ENCODE data around the gene PDLIM7. TPM values are rescaled to one million over a fixed set of nuclear protein-coding genes. Genes with fewer than 3 reads are reported as not detected.

Gene PDLIM7
- total RNA-seq, 2 experiments from 2014 or later: 50.2 to 56.6 TPM

DNA sequence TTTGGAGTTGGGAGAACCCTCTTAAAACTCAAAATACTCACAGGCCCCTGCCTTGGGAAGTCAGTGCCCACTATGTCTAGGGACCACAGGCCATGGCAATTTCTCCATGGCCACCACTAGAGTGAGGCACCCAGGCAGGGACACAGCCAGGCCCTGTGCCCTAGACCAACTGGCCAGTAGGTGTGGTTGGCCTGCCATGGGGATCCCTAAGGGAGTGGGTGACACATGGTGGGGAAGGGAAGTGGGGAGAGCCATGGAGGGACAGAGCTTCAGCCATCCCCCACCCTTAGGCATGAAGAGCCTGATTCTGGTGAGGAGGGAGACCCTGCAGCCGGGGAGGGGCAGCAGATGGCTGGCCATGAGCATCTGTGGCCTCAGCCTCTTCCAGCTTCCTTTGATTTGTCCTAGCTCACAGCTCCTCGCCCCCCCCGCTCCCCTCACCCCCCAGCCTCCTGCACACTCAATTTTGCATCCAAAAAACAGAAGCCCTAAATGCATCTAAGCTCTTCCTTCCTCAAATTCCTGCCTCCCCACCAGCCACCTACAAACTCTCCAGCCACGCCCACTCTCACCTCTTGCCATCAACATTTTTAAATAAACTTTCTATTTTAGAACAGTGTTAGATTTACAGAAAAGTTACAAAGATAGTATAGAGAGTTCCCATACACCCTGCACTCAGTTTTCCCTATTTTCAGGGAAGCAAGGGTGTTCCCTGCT is 22.4 kb downstream of the PDLIM7 start:
- ChIA-PET POLR2A (interaction anchor here (2.2 kb wide), 1 partner anchor 19 kb away, joined by 6 read pairs; no protein-coding TSS in a partner anchor), CTCF (interaction anchor here (1.2 kb wide), 1 partner anchor 85 kb away, joined by 3 read pairs; no protein-coding TSS in a partner anchor)
- no peaks in the 10 kb centered on the region for H3K9me3 Mint-ChIP-seq
- H3K4me1 Mint-ChIP-seq (ENCODE audit: low read depth): peaks cover 33% of the 10 kb centered on the region
- peaks cover 5% of the 10 kb centered on the region for H3K27me3 Mint-ChIP-seq
- no peak overlapping the region for H3K4me3 Mint-ChIP-seq
- H3K36me3 Mint-ChIP-seq: peaks cover 2% of the 10 kb centered on the region
- no peak overlapping the region for H3K27ac Mint-ChIP-seq
- intact Hi-C loops (cut with micrococcal nuclease): no loop called here
- DNase-seq: no peak

DNA sequence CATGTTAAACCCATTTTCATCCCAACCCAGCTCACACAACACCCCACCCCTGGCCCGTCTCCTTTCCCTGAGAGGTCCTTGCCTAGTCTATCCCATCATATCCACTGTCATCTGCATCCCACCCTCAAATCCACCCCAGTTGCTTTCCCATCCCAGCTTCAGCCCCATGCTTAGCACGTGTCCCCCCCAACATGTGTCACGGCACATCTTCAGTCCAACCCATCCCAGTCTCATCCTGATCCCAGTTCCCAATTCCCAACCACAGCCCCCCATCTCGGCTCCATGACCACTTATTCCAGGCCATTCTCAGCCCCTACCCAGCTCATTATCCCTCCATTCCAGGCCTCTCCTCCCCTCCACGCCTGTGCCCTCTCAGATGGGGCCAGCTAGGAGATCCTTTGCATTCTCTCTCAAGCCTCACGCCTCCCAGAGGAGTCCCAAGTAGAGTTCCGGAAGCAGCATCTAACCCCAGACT is 23.4 kb downstream of the PDLIM7 start:
- Mint-ChIP-seq H3K36me3 (peaks cover 2% of the 10 kb centered on the region), H3K27me3 (peaks cover 5% of the 10 kb centered on the region), H3K4me3 (peak overlapping the region; percentile 60), H3K9me3 (no peaks in the 10 kb centered on the region), H3K27ac (no peak overlapping the region), H3K4me1 (ENCODE audit: low read depth) (peaks cover 27% of the 10 kb centered on the region)
- DNase-seq: no peak
- intact Hi-C loops (cut with micrococcal nuclease): no loop called here
- POLR2A ChIA-PET: interaction anchor here (2.2 kb wide), 1 partner anchor 19 kb away, joined by 6 read pairs; no protein-coding TSS in a partner anchor
- CTCF ChIA-PET: interaction anchor here (1.2 to 5.1 kb wide), 2 partner anchors 71 to 84 kb away, joined by 3 to 24 read pairs; no protein-coding TSS in a partner anchor

GRCh38 chr5:177473443-177474001 is 23.9 kb downstream of the PDLIM7 start, which contains the start of gene DBN1:
TSS of gene DBN1 (minus strand) at chr5:177473634. CDS start at chr5:177473521, 113 bp downstream.
- H3K36me3 Mint-ChIP-seq: no peaks in the 10 kb centered on the region
- H3K27me3 Mint-ChIP-seq: peaks cover 5% of the 10 kb centered on the region
- peak within 1 kb of the TSS; percentile 64 for H3K4me3 Mint-ChIP-seq
- intact Hi-C loops (cut with micrococcal nuclease): loop anchor here (2.0 kb wide), 1 partner anchor 17 kb away; no protein-coding TSS in a partner anchor
- H3K27ac Mint-ChIP-seq: no peak within 1 kb of the TSS
- H3K4me1 Mint-ChIP-seq (ENCODE audit: low read depth): peaks cover 22% of the 10 kb centered on the region
- ChIA-PET POLR2A (interaction anchor here (2.2 kb wide), 1 partner anchor 18 kb away, joined by 6 read pairs; no protein-coding TSS in a partner anchor), CTCF (interaction anchor here (1.2 to 5.1 kb wide), 5 partner anchors 16 to 84 kb away, joined by 3 to 24 read pairs (median 7); no protein-coding TSS in a partner anchor)
- peak; percentile 25 for DNase-seq
- H3K9me3 Mint-ChIP-seq: no peaks in the 10 kb centered on the region

GRCh38 chr5:177472460-177473442 is 24.7 kb downstream of the PDLIM7 start:
- H3K4me1 Mint-ChIP-seq (ENCODE audit: low read depth): peaks cover 22% of the 10 kb centered on the region
- no peaks in the 10 kb centered on the region for H3K36me3 Mint-ChIP-seq
- intact Hi-C loops (cut with micrococcal nuclease): loop anchor here (2.0 kb wide), 1 partner anchor 16 kb away; no protein-coding TSS in a partner anchor
- no peak overlapping the region for H3K27ac Mint-ChIP-seq
- H3K9me3 Mint-ChIP-seq: no peaks in the 10 kb centered on the region
- ChIA-PET CTCF (interaction anchor here (0.8 to 5.1 kb wide), 10 partner anchors 9 to 164 kb away, joined by 3 to 24 read pairs (median 4); partner anchors contain the start of gene PDLIM7), POLR2A (interaction anchor here (0.6 to 2.2 kb wide), 3 partner anchors 17 to 584 kb away, joined by 3 to 6 read pairs (median 3); no protein-coding TSS in a partner anchor)
- H3K4me3 Mint-ChIP-seq: peak overlapping the region; percentile 64
- DNase-seq: peak; percentile 74
- H3K27me3 Mint-ChIP-seq: peaks cover 5% of the 10 kb centered on the region

- Mint-ChIP-seq H3K4me3 (peak overlapping the region; percentile 12), H3K9me3 (no peaks in the 10 kb centered on the region), H3K36me3 (no peaks in the 10 kb centered on the region), H3K27ac (no peak overlapping the region), H3K4me1 (ENCODE audit: low read depth) (peaks cover 22% of the 10 kb centered on the region), H3K27me3 (peaks cover 5% of the 10 kb centered on the region)
- peak; percentile 24 for DNase-seq
- CTCF ChIA-PET: interaction anchor here (0.7 to 5.1 kb wide), 12 partner anchors 8 to 163 kb away, joined by 3 to 24 read pairs (median 4); partner anchors contain the start of gene PDLIM7
- intact Hi-C loops (cut with micrococcal nuclease): loop anchor here (2.0 kb wide), 1 partner anchor 15 kb away; no protein-coding TSS in a partner anchor
- POLR2A ChIA-PET: interaction anchor here (0.6 to 1.1 kb wide), 3 partner anchors 8 to 585 kb away, joined by 3 read pairs; no protein-coding TSS in a partner anchor
Observed at GRCh38 chr5:177471610-177472356, 25.6 kb downstream of the PDLIM7 start.

- DNase-seq: no peak
Observed at GRCh38 chr5:177470759-177471536, 26.5 kb downstream of the PDLIM7 start.

DNA sequence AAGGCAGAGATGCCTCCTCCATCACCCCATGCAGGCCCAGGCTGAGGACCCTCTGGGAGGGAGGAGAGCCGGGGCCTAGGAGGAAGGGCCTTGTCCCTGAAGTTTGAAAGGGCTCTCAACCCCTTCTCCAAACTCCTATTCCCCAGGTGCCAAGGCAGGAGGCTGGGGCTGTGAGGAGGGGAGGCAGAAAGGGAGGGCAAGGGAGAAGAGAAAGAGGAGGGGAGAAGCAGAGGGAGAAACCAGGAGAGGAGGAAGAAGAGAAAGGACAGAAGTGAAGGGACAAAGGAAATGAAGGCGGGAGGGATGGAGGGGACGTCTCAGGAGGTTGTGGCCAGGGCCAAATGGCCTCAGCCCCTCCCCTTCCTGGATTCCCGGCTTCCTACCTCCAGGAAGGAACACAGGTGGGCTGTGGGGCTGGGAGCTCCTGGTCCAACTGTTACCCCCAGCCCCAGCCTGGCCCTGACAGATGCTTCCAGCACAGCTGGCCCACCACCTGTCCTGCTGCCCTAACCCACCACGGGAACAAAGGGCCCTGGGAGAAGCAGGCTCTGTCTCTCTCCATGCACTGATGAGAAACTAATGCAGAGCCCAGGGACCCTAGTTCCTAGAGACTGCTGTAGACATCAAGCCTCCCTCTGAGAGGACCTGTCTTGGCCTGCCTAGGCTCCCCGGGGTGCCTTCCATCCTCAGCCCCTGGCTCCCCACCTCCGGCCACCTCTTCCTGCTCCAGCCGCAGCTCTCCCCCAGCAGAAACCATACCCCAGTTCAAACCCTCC is 27.5 kb downstream of the PDLIM7 start:
- Mint-ChIP-seq H3K36me3 (no peaks in the 10 kb centered on the region), H3K27ac (no peak overlapping the region), H3K4me1 (ENCODE audit: low read depth) (peaks cover 11% of the 10 kb centered on the region), H3K4me3 (no peak overlapping the region), H3K27me3 (peaks cover 5% of the 10 kb centered on the region), H3K9me3 (no peaks in the 10 kb centered on the region)
- intact Hi-C loops (cut with micrococcal nuclease): no loop called here
- POLR2A ChIA-PET: no interaction called here
- DNase-seq: no peak
- CTCF ChIA-PET: interaction anchor here (1.4 to 5.1 kb wide), 4 partner anchors 13 to 67 kb away, joined by 5 to 24 read pairs (median 10); no protein-coding TSS in a partner anchor

More at GRCh38 chr5:177470759-177471536, 26.5 kb downstream of the PDLIM7 start:
- peaks cover 19% of the 10 kb centered on the region for H3K4me1 Mint-ChIP-seq (ENCODE audit: low read depth)
- CTCF ChIA-PET: interaction anchor here (0.7 to 5.1 kb wide), 5 partner anchors 7 to 81 kb away, joined by 3 to 24 read pairs (median 7); no protein-coding TSS in a partner anchor
- intact Hi-C loops (cut with micrococcal nuclease): no loop called here
- H3K4me3 Mint-ChIP-seq: no peak overlapping the region
- POLR2A ChIA-PET: interaction anchor here (0.9 kb wide), 1 partner anchor 7 kb away, joined by 3 read pairs; no protein-coding TSS in a partner anchor
- H3K9me3 Mint-ChIP-seq: no peaks in the 10 kb centered on the region
- peaks cover 5% of the 10 kb centered on the region for H3K27me3 Mint-ChIP-seq
- H3K36me3 Mint-ChIP-seq: no peaks in the 10 kb centered on the region
- no peak overlapping the region for H3K27ac Mint-ChIP-seq

GRCh38 chr5:177468685-177469628 is 28.4 kb downstream of the PDLIM7 start:
- intact Hi-C loops (cut with micrococcal nuclease): no loop called here
- no peak overlapping the region for H3K4me3 Mint-ChIP-seq
- peaks cover 7% of the 10 kb centered on the region for H3K4me1 Mint-ChIP-seq (ENCODE audit: low read depth)
- H3K27me3 Mint-ChIP-seq: peaks cover 2% of the 10 kb centered on the region
- H3K27ac Mint-ChIP-seq: no peak overlapping the region
- H3K9me3 Mint-ChIP-seq: no peaks in the 10 kb centered on the region
- H3K36me3 Mint-ChIP-seq: no peaks in the 10 kb centered on the region
- CTCF ChIA-PET: interaction anchor here (1.4 to 1.8 kb wide), 2 partner anchors 12 to 14 kb away, joined by 5 to 7 read pairs; no protein-coding TSS in a partner anchor
- no peak for DNase-seq
- POLR2A ChIA-PET: no interaction called here

GRCh38 chr5:177468329-177468684 is 29.1 kb downstream of the PDLIM7 start:
- Mint-ChIP-seq H3K27ac (no peak overlapping the region), H3K9me3 (no peaks in the 10 kb centered on the region), H3K4me1 (ENCODE audit: low read depth) (peaks cover 6% of the 10 kb centered on the region), H3K36me3 (no peaks in the 10 kb centered on the region), H3K4me3 (no peak overlapping the region), H3K27me3 (no peaks in the 10 kb centered on the region)
- intact Hi-C loops (cut with micrococcal nuclease): no loop called here
- POLR2A ChIA-PET: no interaction called here
- DNase-seq: no peak
- CTCF ChIA-PET: interaction anchor here (1.4 to 1.8 kb wide), 2 partner anchors 11 to 13 kb away, joined by 5 to 7 read pairs; no protein-coding TSS in a partner anchor

Data from activated CD4-positive, alpha-beta memory T cell treated with anti-CD3 and anti-CD28 coated beads for 36 hours (primary cell).